Measurements from ENCODE around the gene GLCE.

DNA sequence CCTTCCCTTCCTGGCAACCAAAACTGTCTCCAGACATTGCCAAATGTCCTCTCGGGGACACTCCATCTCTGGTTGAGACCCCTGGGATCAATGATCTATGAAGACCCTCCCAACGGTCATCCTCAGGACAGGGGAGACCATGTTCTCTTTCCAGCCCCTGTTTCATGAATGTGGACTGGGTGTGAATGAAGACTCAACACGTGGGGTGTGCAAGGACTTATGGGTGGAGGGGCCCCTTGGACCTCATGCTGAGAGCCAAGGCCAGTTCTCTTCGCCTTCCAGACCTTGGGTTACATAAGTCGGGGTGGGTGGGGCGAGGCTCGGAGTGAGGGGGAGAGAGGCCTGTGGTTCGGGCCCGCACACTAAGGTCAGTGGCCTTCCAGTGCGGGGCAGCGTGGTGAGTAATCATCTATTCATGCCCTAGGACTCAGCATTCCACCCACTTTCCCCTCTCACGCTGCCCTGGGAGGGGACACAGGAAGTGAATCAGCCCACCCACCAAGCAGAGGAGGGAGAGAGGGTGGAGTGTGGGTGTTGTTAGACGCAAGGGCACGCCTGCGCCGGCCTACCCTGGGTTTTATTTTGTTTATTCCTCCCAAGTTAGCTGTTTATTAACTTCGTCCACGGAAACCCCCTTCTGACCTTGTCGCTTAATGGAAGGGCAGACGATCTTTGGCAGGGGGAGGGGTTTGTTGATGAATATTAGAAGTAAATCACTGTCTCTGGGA lies 144.9 kb downstream of the GLCE start:
- TF ChIP-seq CTCF (conservative IDR thresholded peaks at IDR 0.05; ENCODE audit: low read length) (no peak), EZH2phosphoT487 (IDR thresholded peaks at IDR 0.05; ENCODE audit: borderline replicate concordance) (no peak)
